Measurements from ENCODE around the gene FUT8.

DNA sequence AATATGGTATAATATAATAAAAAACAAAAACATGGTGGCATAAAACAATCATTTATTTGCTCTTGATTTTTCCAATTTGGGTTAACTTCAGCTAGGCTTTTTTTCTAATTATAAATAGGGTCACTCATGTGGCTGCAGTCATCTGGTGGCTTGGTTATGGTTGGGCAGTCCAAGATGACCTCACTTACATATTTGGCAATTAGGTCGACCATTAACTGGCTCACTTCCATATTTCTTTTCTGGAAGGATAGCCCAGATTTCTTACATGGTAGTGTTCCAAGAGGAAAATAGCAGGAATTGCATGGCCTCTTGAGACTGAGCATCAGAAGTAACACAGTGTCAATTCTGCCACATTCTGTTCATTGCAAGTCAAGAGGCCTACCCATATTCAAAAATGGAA, 153.4 kb downstream of the FUT8 start:
- TF ChIP-seq, protein P1, sequence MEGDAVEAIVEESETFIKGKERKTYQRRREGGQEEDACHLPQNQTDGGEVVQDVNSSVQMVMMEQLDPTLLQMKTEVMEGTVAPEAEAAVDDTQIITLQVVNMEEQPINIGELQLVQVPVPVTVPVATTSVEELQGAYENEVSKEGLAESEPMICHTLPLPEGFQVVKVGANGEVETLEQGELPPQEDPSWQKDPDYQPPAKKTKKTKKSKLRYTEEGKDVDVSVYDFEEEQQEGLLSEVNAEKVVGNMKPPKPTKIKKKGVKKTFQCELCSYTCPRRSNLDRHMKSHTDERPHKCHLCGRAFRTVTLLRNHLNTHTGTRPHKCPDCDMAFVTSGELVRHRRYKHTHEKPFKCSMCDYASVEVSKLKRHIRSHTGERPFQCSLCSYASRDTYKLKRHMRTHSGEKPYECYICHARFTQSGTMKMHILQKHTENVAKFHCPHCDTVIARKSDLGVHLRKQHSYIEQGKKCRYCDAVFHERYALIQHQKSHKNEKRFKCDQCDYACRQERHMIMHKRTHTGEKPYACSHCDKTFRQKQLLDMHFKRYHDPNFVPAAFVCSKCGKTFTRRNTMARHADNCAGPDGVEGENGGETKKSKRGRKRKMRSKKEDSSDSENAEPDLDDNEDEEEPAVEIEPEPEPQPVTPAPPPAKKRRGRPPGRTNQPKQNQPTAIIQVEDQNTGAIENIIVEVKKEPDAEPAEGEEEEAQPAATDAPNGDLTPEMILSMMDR (IDR thresholded peaks at IDR 0.05), result no peak
- no peak for TF ChIP-seq POLR2A (IDR thresholded peaks at IDR 0.05)

Data from thyroid gland (tissue), 4 donors.